Brain microvascular endothelial cell (primary cell): ENCODE data around the gene SLC35F3.

Source experiments
- DNase-seq: peaks from one replicate; pipeline ENCODE4 v3.0.0-alpha.2; 2020
- H3K27ac ChIP-seq: fragments of 250-450 bp; sonication (Bioruptor Pico); 2 replicates; pipeline ENCODE4 v1.5.1; 2020; ENCODE audit warnings: mild to moderate bottlenecking, moderate library complexity
- H3K27me3 ChIP-seq: fragments of 250-450 bp; sonication (Bioruptor Pico); replicated peaks from 2 replicates; pipeline ENCODE4 v1.5.1; 2020; ENCODE audit warnings: mild to moderate bottlenecking
- H3K36me3 ChIP-seq: fragments of 250-450 bp; sonication (Bioruptor Pico); replicated peaks from 2 replicates; pipeline ENCODE4 v1.5.1; 2020; ENCODE audit warnings: mild to moderate bottlenecking
- H3K4me3 ChIP-seq: 2 replicates; pipeline ENCODE4 v1.5.1; 2011; ENCODE audit warnings: low read depth, mild to moderate bottlenecking, control low read depth, low read length, moderate library complexity
- CTCF ChIP-seq: IDR thresholded peaks from 2 replicates; pipeline ENCODE4 v1.5.1; 2011; ENCODE audit warnings: low read depth, mild to moderate bottlenecking, moderate library complexity, low read length, control low read depth, inconsistent platforms; ENCODE audit errors: missing control alignments
- in situ Hi-C: cut with HindIII; loops from 2 replicates; pipeline ENCODE4 v1.10.0; 2017; ENCODE audit warnings: low sequenced_read_pairs, low pct_ligation_motif_present

SLC35F3 gene

GRCh38 chr1:233916706-233917105 is 12.2 kb downstream of the SLC35F3 start:
- in situ Hi-C loops = no loop called here
- no peak overlapping the region for H3K4me3 ChIP-seq
- H3K27me3 ChIP-seq = no peaks in the 10 kb centered on the region
- no peak for TF ChIP-seq CTCF
- no peaks in the 10 kb centered on the region for H3K36me3 ChIP-seq
- H3K27ac ChIP-seq = no peak overlapping the region
- DNase-seq = no peak

GRCh38 chr1:233919786-233920185 is 15.3 kb downstream of the SLC35F3 start:
- DNase-seq = no peak
- Histone ChIP-seq H3K27ac (no peak overlapping the region), H3K4me3 (no peak overlapping the region), H3K36me3 (no peaks in the 10 kb centered on the region), H3K27me3 (no peaks in the 10 kb centered on the region)
- no peak for TF ChIP-seq CTCF
- in situ Hi-C loops = no loop called here

- H3K4me3 ChIP-seq = no peak overlapping the region
- no peak overlapping the region for H3K27ac ChIP-seq
- in situ Hi-C loops = no loop called here
- H3K27me3 ChIP-seq = no peaks in the 10 kb centered on the region
- no peak for DNase-seq
- TF ChIP-seq CTCF = no peak
- no peaks in the 10 kb centered on the region for H3K36me3 ChIP-seq
These were observed 23.6 kb downstream of the SLC35F3 start for GRCh38 chr1:233928123-233928522.

GRCh38 chr1:233933339-233933738 is 28.9 kb downstream of the SLC35F3 start:
- Histone ChIP-seq H3K36me3 (no peaks in the 10 kb centered on the region), H3K27ac (no peak overlapping the region), H3K4me3 (no peak overlapping the region), H3K27me3 (no peaks in the 10 kb centered on the region)
- DNase-seq = no peak
- TF ChIP-seq CTCF = no peak
- in situ Hi-C loops = no loop called here

- H3K4me3 ChIP-seq = no peak overlapping the region
- H3K27me3 ChIP-seq = no peaks in the 10 kb centered on the region
- no peak for TF ChIP-seq CTCF
- no peaks in the 10 kb centered on the region for H3K36me3 ChIP-seq
- in situ Hi-C loops = no loop called here
- DNase-seq = no peak
- H3K27ac ChIP-seq = no peak overlapping the region
These were observed 30.9 kb downstream of the SLC35F3 start for GRCh38 chr1:233935297-233935868.

GRCh38 chr1:233936422-233936821 is 31.9 kb downstream of the SLC35F3 start:
- H3K27me3 ChIP-seq = no peaks in the 10 kb centered on the region
- H3K4me3 ChIP-seq = no peak overlapping the region
- no peak for TF ChIP-seq CTCF
- in situ Hi-C loops = no loop called here
- H3K27ac ChIP-seq = no peak overlapping the region
- H3K36me3 ChIP-seq = no peaks in the 10 kb centered on the region
- no peak for DNase-seq
